Fibroblast of villous mesenchyme (primary cell): ENCODE measurements around the gene FRMPD2. TPM values are rescaled to one million over a fixed set of nuclear protein-coding genes. Genes with fewer than 3 reads are reported as not detected.

ENCODE experiments used
- DNase-seq: peaks from one replicate; pipeline ENCODE4 v3.0.0-alpha.2; 2010; ENCODE audit warnings: low read depth
- H3K4me3 ChIP-seq: 2 replicates; pipeline ENCODE4 v1.5.1; 2011; ENCODE audit warnings: low read depth, mild to moderate bottlenecking, low read length
- CTCF ChIP-seq: IDR thresholded peaks from 2 replicates; pipeline ENCODE4 v1.5.1; 2012; ENCODE audit warnings: low read depth, mild to moderate bottlenecking, low read length; ENCODE audit not compliant: insufficient read depth
- total RNA-seq: library from RNA; depleted of rRNA; stranded (reverse); fragments of >200 nt; gene quantifications from 2 replicates; pipeline ENCODE4 v1.2.3, GENCODE V29; 2012

FRMPD2 gene
- total RNA-seq, 1 donor = under 0.01 TPM

DNA sequence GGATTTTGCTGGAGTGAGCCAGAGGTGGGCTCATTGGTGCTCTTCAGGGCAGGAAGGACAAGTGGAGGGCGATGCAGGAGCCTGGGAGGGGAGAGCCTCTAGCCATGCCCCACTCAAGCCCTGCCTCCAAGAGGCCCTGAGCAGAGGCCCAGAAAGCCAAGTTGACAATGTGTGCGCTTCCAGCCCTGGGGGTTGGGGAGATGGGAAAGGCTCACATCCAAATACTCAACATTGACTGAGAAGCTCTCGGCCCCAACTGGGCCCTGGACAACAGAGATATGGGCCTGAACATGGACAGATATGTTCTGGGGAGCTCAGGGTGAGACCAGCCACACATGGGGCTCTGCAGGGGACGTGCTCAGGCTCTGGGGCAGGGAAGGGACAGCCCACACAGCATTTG is 39.0 kb downstream of the FRMPD2 start:
- DNase-seq = no peak
- no peak overlapping the region for H3K4me3 ChIP-seq
- no peak for TF ChIP-seq CTCF

DNA sequence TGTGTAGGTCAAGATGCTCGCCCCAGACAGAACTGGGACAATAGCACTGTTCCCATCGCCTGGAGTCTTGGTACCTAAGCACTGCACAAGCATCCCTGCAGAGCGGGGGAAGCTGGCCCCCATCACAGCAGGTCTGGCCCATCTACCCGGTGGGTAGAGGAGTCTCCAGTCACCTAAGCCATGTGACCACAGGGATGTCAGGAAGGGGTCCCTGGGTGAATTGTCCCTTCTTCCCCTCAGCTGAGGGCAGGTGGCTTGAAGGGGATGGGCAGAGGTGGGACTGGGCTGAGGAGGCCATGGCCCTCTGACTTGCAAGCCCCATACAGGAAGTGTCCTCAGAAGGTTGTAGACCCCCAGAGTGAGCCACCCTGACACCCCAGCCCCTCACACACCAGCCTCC is 39.7 kb downstream of the FRMPD2 start:
- H3K4me3 ChIP-seq = no peak overlapping the region
- no peak for TF ChIP-seq CTCF
- DNase-seq = no peak

DNA sequence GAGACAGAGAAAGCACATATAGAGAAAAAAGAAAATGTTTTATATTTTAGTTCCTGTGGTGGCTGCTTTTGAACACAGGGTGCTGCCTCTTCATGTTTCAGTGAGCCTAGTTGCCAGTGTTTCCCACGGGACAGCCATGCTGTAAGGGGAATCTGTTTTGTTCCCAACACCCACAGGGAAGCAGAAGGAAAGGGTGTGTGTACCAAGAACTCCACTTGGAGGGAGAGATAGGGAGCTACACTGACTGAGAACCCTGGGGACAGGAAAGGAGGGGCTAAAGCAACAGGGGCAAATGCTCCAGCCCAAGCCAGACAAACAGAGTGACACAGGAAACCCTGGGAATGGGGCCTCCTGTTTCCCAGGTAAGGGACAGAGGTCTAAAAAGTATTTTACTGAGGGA is 40.2 kb downstream of the FRMPD2 start:
- DNase-seq = no peak
- no peak overlapping the region for H3K4me3 ChIP-seq
- no peak for TF ChIP-seq CTCF

DNA sequence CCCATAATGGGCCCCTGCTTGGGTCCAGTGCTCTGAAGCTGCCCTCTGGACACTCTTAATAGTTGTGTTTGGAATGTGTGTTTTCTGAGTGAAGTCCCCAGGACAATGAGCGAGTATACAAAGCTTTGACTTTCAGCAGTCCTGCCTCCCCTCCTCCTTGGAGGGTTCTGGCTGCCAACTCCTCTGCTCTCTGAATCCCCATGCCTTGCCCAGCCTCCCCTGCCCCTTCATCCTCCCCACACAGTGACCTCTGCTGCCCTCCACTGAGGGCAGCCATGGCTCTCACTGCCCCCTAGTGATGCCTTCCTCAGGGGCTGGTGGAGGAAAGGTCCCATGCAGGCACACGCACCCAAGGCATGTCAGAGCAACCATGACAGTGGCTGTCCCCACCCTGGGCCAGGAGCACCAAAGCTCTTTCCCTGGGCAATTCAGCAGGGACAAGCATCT is 40.9 kb downstream of the FRMPD2 start:
- DNase-seq = no peak
- no peak overlapping the region for H3K4me3 ChIP-seq
- no peak for TF ChIP-seq CTCF

- TF ChIP-seq CTCF = no peak
- no peak for DNase-seq
- H3K4me3 ChIP-seq = no peak overlapping the region
Measured at GRCh38 chr10:48232717-48233447, 41.6 kb downstream of the FRMPD2 start.

- no peak for TF ChIP-seq CTCF
- DNase-seq = no peak
- H3K4me3 ChIP-seq = no peak overlapping the region
Measured at GRCh38 chr10:48231699-48232315, 42.7 kb downstream of the FRMPD2 start.
